ENCODE data around the gene FAM162A. TPM values are rescaled to one million over a fixed set of nuclear protein-coding genes. Genes with fewer than 3 reads are reported as not detected.

FAM162A gene
- polyA plus RNA-seq, 2 donors: 242 TPM

Other genes starting within 250 kb of the FAM162A start
- gene CASR, start 200.5 kb upstream of the FAM162A start, polyA plus RNA-seq: not detected
- over 10,000 TPM in 1 of 2 donors, 1,000 to 10,000 TPM in 1; 7,202 to 12,533 TPM for gene CSTA, start 58.9 kb upstream of the FAM162A start, polyA plus RNA-seq
- 10 to 100 TPM; 32.9 to 41.9 TPM for gene MIX23, start 951 bp upstream of the FAM162A start, polyA plus RNA-seq
- gene WDR5B, start 31.9 kb downstream of the FAM162A start, polyA plus RNA-seq: 1 to 10 TPM; 1.3 TPM
- gene KPNA1, start 130.8 kb downstream of the FAM162A start, polyA plus RNA-seq: 10 to 100 TPM in 1 of 2 donors, 1 to 10 TPM in 1; 8.5 to 13.9 TPM
- gene PARP9, start 180.1 kb downstream of the FAM162A start, polyA plus RNA-seq: 10 to 100 TPM; 17.1 to 20.0 TPM
- gene DTX3L, start 180.2 kb downstream of the FAM162A start, polyA plus RNA-seq: 1 to 10 TPM; 5.9 to 6.4 TPM
- under 1 TPM; 0.46 to 0.94 TPM for gene PARP15, start 193.5 kb downstream of the FAM162A start, polyA plus RNA-seq